AG09319 (cell line): Measurements from ENCODE around the gene ILF3.
"Not testable (repeated sequence)": the region's sequence is repeated elsewhere in the genome, so short reads cannot be mapped to it uniquely, and the experiment has no call there.

Experiments used
- DNase-seq: peaks from one replicate; pipeline ENCODE4 v3.0.0-alpha.2; 2010; ENCODE audit warnings: low read depth; ENCODE audit errors: extremely low read depth
- TF ChIP-seq, protein P1 (sequence below): IDR thresholded peaks from 2 replicates; pipeline ENCODE4 v1.5.1; 2011; ENCODE audit warnings: low read depth, mild to moderate bottlenecking, inconsistent platforms, low read length, moderate library complexity

ILF3 gene

DNA sequence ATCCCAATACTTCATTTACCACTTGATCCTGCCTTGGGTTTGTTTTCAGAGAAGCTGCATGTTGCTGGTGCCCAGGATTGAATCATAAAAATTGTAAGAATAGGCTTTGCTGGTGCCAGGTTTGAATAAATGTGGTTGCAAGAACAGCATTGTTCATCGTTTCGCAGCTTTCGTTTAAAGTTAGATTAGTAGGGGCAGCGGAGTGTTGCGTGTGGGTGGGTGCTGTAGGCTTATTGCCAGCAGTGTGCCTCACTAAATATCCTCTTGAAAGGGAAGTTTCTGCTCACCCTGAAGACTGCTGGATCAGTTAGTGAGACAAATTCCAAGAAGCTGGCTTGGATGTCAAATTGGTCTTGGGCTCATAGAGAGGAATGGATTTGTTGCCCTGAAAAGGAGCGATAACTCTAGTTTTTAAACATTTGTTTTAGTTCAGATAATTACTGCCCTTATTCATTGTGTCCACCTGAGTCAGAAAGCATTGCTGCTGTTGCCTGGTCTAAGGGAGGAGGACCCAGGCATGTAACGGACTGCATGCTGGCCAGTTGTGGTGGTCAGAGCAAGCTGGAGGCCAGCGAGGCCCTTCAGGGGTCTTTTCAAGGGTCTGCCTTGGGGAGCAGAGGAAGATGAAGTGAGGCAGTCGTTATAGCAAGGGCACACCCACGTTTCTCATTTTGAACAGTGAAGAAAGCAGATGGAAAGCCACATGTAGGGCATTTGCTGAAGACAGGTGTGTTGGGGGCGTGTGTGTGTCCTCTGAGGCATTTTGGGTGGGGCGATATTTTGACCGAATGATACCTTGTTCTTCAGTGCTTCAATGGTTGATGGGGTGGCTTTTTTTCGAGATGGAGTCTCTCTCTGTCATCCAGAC lies 8.5 kb downstream of the ILF3 start:
- DNase-seq: no peak
- TF ChIP-seq, protein P1, sequence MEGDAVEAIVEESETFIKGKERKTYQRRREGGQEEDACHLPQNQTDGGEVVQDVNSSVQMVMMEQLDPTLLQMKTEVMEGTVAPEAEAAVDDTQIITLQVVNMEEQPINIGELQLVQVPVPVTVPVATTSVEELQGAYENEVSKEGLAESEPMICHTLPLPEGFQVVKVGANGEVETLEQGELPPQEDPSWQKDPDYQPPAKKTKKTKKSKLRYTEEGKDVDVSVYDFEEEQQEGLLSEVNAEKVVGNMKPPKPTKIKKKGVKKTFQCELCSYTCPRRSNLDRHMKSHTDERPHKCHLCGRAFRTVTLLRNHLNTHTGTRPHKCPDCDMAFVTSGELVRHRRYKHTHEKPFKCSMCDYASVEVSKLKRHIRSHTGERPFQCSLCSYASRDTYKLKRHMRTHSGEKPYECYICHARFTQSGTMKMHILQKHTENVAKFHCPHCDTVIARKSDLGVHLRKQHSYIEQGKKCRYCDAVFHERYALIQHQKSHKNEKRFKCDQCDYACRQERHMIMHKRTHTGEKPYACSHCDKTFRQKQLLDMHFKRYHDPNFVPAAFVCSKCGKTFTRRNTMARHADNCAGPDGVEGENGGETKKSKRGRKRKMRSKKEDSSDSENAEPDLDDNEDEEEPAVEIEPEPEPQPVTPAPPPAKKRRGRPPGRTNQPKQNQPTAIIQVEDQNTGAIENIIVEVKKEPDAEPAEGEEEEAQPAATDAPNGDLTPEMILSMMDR: no peak

DNA sequence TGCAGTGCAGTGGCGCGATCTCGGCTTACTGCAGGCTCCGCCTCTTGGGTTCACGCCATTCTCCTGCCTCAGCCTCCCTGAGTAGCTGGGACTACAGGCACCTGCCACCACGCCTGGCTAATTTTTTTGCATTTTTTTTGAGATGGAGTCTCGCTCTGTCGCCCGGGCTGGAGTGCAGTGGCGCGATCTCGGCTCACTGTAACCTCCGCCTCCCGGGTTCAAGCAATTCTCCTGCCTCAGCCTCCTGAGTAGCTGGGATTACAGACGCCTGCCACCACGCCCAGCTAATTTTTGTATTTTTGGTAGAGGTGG lies 9.1 kb downstream of the ILF3 start:
- not testable (repeated sequence) for DNase-seq

DNA sequence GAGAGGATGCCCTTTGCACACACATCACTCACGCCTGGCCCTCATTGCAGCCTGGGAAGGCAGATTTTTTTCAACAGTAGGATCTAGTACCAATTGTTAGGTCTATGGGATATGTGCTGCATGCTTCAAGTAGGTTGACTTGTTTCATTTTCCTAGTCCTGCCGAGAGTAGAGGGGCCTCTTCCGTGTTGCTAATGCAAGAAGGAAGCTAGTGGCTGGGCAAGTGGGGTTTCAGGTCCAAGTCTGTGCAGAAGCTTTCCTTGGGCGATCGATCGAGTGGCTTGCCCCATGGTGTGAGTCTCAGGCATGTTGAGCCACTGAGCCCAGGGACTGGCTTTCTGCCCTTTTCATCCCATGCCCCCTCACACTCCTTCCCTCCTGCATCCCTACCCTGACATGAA lies 13.7 kb downstream of the ILF3 start:
- TF ChIP-seq, protein P1: no peak
- DNase-seq: no peak

DNA sequence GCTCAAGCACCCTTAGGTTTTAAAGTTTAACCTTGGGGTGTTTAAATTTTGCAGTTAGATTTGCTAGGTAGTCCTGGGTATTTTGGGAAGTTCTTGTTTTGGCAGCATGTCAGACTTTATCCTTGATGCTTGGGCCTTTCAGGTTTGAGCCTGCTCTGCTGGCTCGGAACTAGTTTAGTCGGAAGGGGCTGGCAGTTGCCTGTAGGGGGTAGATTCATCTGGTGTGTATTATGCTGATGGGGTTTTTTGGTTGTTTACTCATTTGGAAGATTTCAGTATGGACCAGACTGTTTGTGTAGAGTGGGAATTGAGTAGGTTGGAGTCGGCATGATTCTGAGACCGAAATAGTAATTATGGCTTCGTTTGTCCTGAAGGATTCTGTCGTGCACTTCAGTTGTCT lies 15.1 kb downstream of the ILF3 start:
- no peak for DNase-seq
- TF ChIP-seq, protein P1: no peak

DNA sequence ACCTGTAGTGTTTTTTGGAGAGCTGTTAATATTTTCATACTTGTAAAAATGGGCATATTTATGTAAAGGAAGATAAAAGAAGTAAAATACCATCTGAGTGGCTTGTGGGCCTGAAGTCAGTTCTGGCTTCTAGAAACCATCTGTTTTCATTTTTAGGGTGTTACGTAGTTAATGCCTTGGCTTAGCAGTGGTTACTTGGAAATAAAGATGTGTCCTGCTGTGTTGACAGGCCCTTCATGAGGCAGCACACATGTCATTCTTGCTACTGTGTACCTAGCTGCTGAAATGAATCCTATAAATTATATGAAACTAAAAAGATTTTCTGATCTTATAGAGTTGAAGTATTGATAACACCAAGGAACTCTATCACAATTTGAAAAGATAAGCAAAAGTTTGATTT lies 16.0 kb downstream of the ILF3 start:
- no peak for DNase-seq
- TF ChIP-seq, protein P1: no peak

DNA sequence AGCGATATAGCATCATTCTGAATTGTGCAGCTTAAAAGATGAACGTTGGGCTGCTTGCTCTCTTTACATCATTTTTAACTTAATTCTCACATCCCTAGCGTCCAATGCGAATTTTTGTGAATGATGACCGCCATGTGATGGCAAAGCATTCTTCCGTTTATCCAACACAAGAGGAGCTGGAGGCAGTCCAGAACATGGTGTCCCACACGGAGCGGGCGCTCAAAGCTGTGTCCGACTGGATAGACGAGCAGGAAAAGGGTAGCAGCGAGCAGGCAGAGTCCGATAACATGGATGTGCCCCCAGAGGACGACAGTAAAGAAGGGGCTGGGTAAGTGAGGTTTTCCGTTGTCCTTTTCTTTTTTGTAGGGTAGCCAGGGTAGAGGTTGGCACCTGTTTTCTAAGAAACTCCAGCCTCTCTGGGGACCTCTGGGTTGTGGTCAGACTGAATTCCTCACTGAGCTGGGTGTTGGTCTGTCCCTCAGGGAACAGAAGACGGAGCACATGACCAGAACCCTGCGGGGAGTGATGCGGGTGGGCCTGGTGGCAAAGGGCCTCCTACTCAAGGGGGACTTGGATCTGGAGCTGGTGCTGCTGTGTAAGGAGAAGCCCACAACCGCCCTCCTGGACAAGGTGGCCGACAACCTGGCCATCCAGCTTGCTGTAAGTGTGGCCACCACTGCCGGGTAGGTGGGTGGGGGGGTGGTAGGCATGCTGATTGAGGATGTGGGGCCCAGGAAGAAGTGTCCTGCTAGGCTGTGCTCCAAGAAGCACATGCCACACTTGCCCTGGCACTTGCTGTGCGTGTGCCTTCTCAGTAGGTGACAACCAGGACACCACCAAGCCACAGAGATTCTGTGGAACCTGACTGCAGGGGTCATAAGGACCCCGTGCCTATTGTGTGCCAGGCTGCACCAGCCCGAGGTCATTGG lies 17.0 kb downstream of the ILF3 start:
- TF ChIP-seq, protein P1: no peak
- DNase-seq: no peak

DNA sequence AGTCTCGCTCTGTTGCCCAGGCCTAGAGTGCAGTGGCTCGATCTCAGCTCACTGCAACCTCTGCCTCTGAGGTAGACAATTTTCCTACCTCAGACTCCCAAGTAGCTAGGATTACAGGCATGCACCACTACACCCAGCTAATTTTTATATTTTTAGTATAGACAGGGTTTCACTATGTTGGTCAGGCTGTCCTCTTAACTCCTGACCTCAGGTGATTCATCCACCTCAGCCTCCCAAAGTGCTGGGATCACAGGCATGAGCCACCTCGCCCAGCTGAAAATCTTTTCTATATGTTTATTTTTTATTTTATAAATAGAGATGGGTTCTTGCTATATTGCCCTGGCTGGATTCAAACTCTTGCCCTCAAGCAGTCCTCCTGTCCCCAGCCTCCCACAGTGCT lies 17.8 kb downstream of the ILF3 start:
- DNase-seq: not testable (repeated sequence)

DNA sequence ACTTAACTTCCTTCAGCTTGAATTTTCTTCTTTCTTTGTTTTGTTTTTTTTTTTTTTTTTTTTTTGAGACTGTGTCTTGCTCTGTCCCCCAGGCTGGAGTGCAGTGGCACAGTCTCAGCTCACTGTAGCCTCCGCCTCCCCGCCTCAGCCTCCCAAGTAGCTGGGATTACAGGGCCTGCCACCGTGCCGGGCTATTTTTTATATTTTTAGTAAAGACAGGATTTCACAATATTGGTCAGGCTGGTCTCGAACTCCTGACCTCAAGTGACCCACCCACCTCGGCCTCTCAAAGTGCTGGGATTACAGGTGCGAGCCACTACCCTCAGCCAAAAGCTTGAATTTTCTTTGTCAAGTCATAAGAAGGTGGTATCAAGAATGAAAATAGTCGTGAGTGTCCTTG lies 21.1 kb downstream of the ILF3 start:
- not testable (repeated sequence) for DNase-seq
